ENCODE results near the gene RIPK4. TPM values are rescaled to one million over a fixed set of nuclear protein-coding genes. Genes with fewer than 3 reads are reported as not detected.
"Not testable (repeated sequence)": the region's sequence is repeated elsewhere in the genome, so short reads cannot be mapped to it uniquely, and the experiment has no call there.

RIPK4 gene
- total RNA-seq, 1 donor from 2014 or later = 10.9 TPM

- Histone ChIP-seq H3K9me3 (no peaks in the 10 kb centered on the region), H3K36me3 (no peaks in the 10 kb centered on the region), H3K4me1 (peaks cover 11% of the 10 kb centered on the region), H3K27me3 (no peaks in the 10 kb centered on the region), H3K27ac (no peak overlapping the region), H3K4me3 (no peak overlapping the region)
- no peak for DNase-seq
- intact Hi-C loops (cut with DNase I) = no loop called here
- no peak for TF ChIP-seq CTCF (IDR thresholded peaks at IDR 0.05)
- ATAC-seq = peak; percentile 31
Measured at GRCh38 chr21:41725421-41726031, 41.3 kb downstream of the RIPK4 start.

- H3K4me1 ChIP-seq = peaks cover 11% of the 10 kb centered on the region
Measured at GRCh38 chr21:41723835-41724234, 43.0 kb downstream of the RIPK4 start.

GRCh38 chr21:41722052-41723018 is 44.5 kb downstream of the RIPK4 start:
- ATAC-seq = no peak

More at GRCh38 chr21:41723835-41724234, 43.0 kb downstream of the RIPK4 start:
- H3K27ac ChIP-seq; H3K36me3 ChIP-seq; DNase-seq; H3K27me3 ChIP-seq; H3K9me3 ChIP-seq; ATAC-seq; H3K4me3 ChIP-seq; intact Hi-C loops (cut with DNase I): not testable (repeated sequence)

GRCh38 chr21:41720250-41720649 is 46.6 kb downstream of the RIPK4 start:
- intact Hi-C loops (cut with DNase I) = no loop called here

More at GRCh38 chr21:41722052-41723018, 44.5 kb downstream of the RIPK4 start:
- intact Hi-C loops (cut with DNase I) = no loop called here
- Histone ChIP-seq H3K36me3 (no peaks in the 10 kb centered on the region), H3K4me3 (no peak overlapping the region), H3K9me3 (no peaks in the 10 kb centered on the region), H3K4me1 (peaks cover 4% of the 10 kb centered on the region), H3K27me3 (no peaks in the 10 kb centered on the region), H3K27ac (no peak overlapping the region)
- no peak for DNase-seq
- no peak for TF ChIP-seq CTCF (IDR thresholded peaks at IDR 0.05)

GRCh38 chr21:41719691-41720090 is 47.2 kb downstream of the RIPK4 start:
- Histone ChIP-seq H3K4me1 (no peaks in the 10 kb centered on the region), H3K9me3 (no peaks in the 10 kb centered on the region), H3K36me3 (no peaks in the 10 kb centered on the region), H3K27me3 (peaks cover 13% of the 10 kb centered on the region), H3K27ac (no peak overlapping the region), H3K4me3 (no peak overlapping the region)
- ATAC-seq = no peak
- no peak for TF ChIP-seq CTCF (IDR thresholded peaks at IDR 0.05)
- no peak for DNase-seq
- intact Hi-C loops (cut with DNase I) = no loop called here

More at GRCh38 chr21:41720250-41720649, 46.6 kb downstream of the RIPK4 start:
- H3K27ac ChIP-seq = no peak overlapping the region
- no peaks in the 10 kb centered on the region for H3K4me1 ChIP-seq
- no peaks in the 10 kb centered on the region for H3K36me3 ChIP-seq
- no peak overlapping the region for H3K4me3 ChIP-seq
- ATAC-seq = no peak
- no peak for DNase-seq
- no peak for TF ChIP-seq CTCF (IDR thresholded peaks at IDR 0.05)
- peaks cover 9% of the 10 kb centered on the region for H3K27me3 ChIP-seq
- H3K9me3 ChIP-seq = no peaks in the 10 kb centered on the region
